Mesothelial cell of epicardium (in vitro differentiated cells): ENCODE data around the gene CLIP1. TPM values are rescaled to one million over a fixed set of nuclear protein-coding genes. Genes with fewer than 3 reads are reported as not detected.
"Not testable (repeated sequence)": the region's sequence is repeated elsewhere in the genome, so short reads cannot be mapped to it uniquely, and the experiment has no call there.

ENCODE experiments used
- DNase-seq, 2 experiments: peaks; one replicate each; pipeline ENCODE4 v3.0.0; 2021; ENCODE audit warnings: low spot score in 2 of 2; ENCODE audit not compliant: unreplicated experiment in 2 of 2
- H3K27ac Mint-ChIP-seq: 2 replicates; pipeline ENCODE4 v1.8.0; 2021; ENCODE audit warnings: mixed read lengths
- H3K27me3 Mint-ChIP-seq: 2 replicates; pipeline ENCODE4 v1.8.0; 2021; ENCODE audit warnings: low read depth, mixed read lengths
- H3K36me3 Mint-ChIP-seq: 2 replicates; pipeline ENCODE4 v1.8.0; 2021; ENCODE audit warnings: mixed read lengths
- H3K4me1 Mint-ChIP-seq: 2 replicates; pipeline ENCODE4 v1.8.0; 2021; ENCODE audit warnings: mixed read lengths
- H3K4me3 Mint-ChIP-seq: 2 replicates; pipeline ENCODE4 v1.8.0; 2021; ENCODE audit warnings: mild to moderate bottlenecking, moderate library complexity, mixed read lengths
- H3K9me3 Mint-ChIP-seq: 2 replicates; pipeline ENCODE4 v1.8.0; 2021; ENCODE audit warnings: mixed read lengths
- total RNA-seq: library from RNA; stranded (reverse); gene quantifications from 3 replicates; pipeline ENCODE4 v1.2.1, GENCODE V29; 2021
- TF ChIP-seq, protein P1 (sequence below): fragments of 200-600 bp; sonication (generic); IDR thresholded peaks from one replicate; pipeline ENCODE4 v1.5.0; 2021; ENCODE audit warnings: antibody characterized with exemption; ENCODE audit not compliant: unreplicated experiment

CLIP1 gene
- total RNA-seq, 1 donor from 2014 or later = 65.2 TPM

DNA sequence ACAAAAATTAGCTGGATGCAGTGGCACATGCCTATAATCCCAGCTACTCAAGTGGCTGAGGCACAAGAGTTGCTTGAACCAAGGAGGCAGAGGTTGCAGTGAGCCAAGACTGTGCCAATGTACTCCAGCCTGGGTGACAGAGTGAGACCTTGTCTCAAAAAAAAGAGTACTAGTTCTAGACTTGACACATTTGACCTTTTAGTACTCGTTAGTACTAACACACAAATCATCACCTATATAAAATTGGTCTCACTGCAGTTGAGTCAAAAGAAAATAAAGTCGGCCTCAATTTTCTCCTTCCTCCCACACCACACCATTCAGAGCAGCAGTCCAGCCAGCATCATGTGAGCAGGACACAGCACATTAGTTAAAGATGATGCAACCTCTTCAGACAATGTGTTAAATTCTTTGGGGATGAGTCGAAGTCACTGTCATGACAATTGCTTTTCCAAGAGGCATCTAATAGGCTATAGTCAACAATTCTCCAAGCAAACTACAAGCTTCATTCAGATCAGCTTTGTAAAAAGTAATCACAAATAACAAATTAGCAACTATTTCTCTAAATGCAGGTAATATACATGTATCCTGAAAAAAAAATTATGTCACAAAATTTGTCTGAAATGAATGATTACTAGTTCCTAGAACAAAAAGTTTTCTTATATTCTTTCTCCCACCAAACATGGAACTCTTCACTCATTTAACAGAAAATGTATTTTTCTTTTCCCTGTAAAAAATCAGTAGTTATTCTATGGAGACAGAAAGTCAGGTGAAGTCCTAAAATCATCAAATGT is 55.6 kb downstream of the CLIP1 start:
- H3K27ac Mint-ChIP-seq = peak overlapping the region; percentile 66
- H3K9me3 Mint-ChIP-seq = no peaks in the 10 kb centered on the region
- peaks cover 12% of the 10 kb centered on the region for H3K4me1 Mint-ChIP-seq
- no peak for DNase-seq
- H3K27me3 Mint-ChIP-seq = no peaks in the 10 kb centered on the region
- TF ChIP-seq, protein P1, sequence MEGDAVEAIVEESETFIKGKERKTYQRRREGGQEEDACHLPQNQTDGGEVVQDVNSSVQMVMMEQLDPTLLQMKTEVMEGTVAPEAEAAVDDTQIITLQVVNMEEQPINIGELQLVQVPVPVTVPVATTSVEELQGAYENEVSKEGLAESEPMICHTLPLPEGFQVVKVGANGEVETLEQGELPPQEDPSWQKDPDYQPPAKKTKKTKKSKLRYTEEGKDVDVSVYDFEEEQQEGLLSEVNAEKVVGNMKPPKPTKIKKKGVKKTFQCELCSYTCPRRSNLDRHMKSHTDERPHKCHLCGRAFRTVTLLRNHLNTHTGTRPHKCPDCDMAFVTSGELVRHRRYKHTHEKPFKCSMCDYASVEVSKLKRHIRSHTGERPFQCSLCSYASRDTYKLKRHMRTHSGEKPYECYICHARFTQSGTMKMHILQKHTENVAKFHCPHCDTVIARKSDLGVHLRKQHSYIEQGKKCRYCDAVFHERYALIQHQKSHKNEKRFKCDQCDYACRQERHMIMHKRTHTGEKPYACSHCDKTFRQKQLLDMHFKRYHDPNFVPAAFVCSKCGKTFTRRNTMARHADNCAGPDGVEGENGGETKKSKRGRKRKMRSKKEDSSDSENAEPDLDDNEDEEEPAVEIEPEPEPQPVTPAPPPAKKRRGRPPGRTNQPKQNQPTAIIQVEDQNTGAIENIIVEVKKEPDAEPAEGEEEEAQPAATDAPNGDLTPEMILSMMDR = no peak
- H3K36me3 Mint-ChIP-seq = peaks cover 23% of the 10 kb centered on the region
- no peak overlapping the region for H3K4me3 Mint-ChIP-seq

- not testable (repeated sequence) for H3K9me3 Mint-ChIP-seq, DNase-seq, H3K27ac Mint-ChIP-seq, H3K27me3 Mint-ChIP-seq, H3K4me3 Mint-ChIP-seq
- peaks cover 24% of the 10 kb centered on the region for H3K36me3 Mint-ChIP-seq
- H3K4me1 Mint-ChIP-seq = peaks cover 12% of the 10 kb centered on the region
Measured at GRCh38 chr12:122365226-122365625, 57.2 kb downstream of the CLIP1 start.

DNA sequence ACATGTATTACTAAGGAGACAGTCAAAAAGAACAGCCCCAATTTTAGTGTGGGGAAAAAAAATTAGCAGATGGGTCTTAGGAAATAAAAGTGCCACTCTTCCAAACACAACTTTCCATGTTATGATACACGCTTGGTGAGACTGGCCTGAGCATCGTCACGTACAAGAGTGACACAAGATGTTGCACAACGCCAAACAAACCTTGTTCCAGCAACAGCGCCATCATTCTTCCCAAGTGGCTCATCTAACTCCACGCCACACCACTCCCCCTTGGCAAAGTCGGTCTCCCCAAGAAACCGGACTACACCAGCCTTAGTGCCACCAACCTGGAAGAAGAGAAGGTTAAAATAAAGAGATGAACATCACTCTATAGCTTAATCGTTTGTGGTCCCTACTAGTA is 58.7 kb downstream of the CLIP1 start:
- Mint-ChIP-seq H3K27ac (no peak overlapping the region), H3K36me3 (peaks cover 25% of the 10 kb centered on the region), H3K9me3 (no peaks in the 10 kb centered on the region), H3K4me3 (no peak overlapping the region), H3K4me1 (peaks cover 12% of the 10 kb centered on the region), H3K27me3 (no peaks in the 10 kb centered on the region)
- TF ChIP-seq, protein P1 = no peak
- no peak for DNase-seq

DNA sequence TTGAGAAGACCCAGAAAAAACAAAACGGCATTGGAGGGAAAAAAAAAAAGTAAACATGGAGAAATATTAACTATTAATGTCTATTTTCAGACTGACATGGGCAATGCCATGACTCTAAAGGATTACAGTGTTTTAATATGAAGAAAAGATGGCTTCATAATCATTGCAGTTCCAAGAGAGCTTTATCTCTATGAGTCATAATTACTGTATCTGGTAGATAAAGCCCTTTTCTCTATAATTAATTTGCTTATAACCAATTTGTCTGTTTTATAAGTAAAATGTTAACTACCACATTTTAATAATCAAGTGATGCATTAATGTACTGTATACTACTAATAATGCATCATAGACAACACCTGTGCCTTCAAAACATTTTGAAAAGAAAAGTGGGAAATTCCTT is 59.7 kb downstream of the CLIP1 start:
- no peak overlapping the region for H3K4me3 Mint-ChIP-seq
- H3K27ac Mint-ChIP-seq = no peak overlapping the region
- DNase-seq = no peak
- TF ChIP-seq, protein P1 = no peak
- no peaks in the 10 kb centered on the region for H3K27me3 Mint-ChIP-seq
- H3K36me3 Mint-ChIP-seq = peaks cover 25% of the 10 kb centered on the region
- H3K4me1 Mint-ChIP-seq = peaks cover 7% of the 10 kb centered on the region
- H3K9me3 Mint-ChIP-seq = no peaks in the 10 kb centered on the region

- H3K27me3 Mint-ChIP-seq, DNase-seq, H3K9me3 Mint-ChIP-seq, H3K4me3 Mint-ChIP-seq, H3K27ac Mint-ChIP-seq, H3K4me1 Mint-ChIP-seq: not testable (repeated sequence)
- H3K36me3 Mint-ChIP-seq = peaks cover 39% of the 10 kb centered on the region
Measured at GRCh38 chr12:122358403-122358802, 64.1 kb downstream of the CLIP1 start.

GRCh38 chr12:122357536-122357935 is 64.9 kb downstream of the CLIP1 start:
- DNase-seq, H3K9me3 Mint-ChIP-seq, H3K4me1 Mint-ChIP-seq, H3K27me3 Mint-ChIP-seq, H3K27ac Mint-ChIP-seq, H3K4me3 Mint-ChIP-seq: not testable (repeated sequence)
- H3K36me3 Mint-ChIP-seq = peaks cover 39% of the 10 kb centered on the region

- not testable (repeated sequence) for H3K4me3 Mint-ChIP-seq, H3K27me3 Mint-ChIP-seq, DNase-seq, H3K9me3 Mint-ChIP-seq, H3K4me1 Mint-ChIP-seq, H3K27ac Mint-ChIP-seq
- peaks cover 44% of the 10 kb centered on the region for H3K36me3 Mint-ChIP-seq
Measured at GRCh38 chr12:122356991-122357390, 65.5 kb downstream of the CLIP1 start.
